HepG2 (cell line): Measurements from ENCODE around the gene SSMEM1. TPM values are rescaled to one million over a fixed set of nuclear protein-coding genes. Genes with fewer than 3 reads are reported as not detected.

Experiments
- ATAC-seq: fragments of 200-7000 bp; cut with Tn5 transposase; 3 replicates; pipeline ENCODE4 v1.9.1; 2020; ENCODE audit warnings: mild to moderate bottlenecking, moderate library complexity
- BruUV-seq: library from RNA; stranded (reverse); fragments of 400-500 nt; replicated peaks from 2 replicates; lab custom pipeline; 2021; lab: Mats Ljungman, UMichigan
- CTCF ChIA-PET: fragments of 300-600 bp; formaldehyde crosslinking; extraction: SDS; loops from one replicate; lab custom pipeline; 2021; ENCODE audit warnings: low total read pairs, inconsistent platforms, low intra/inter-chr PET ratio; lab: Yijun Ruan, JAX
- POLR2A ChIA-PET: fragments of 350-600 bp; sonication (Branson Sonifier 250); formaldehyde crosslinking; loops from one replicate; lab custom pipeline; 2020; ENCODE audit warnings: antibody characterized with exemption, inconsistent platforms; lab: Yijun Ruan, JAX
- DNase-seq: peaks from one replicate; pipeline ENCODE4 v3.0.0-alpha.2; 2015; ENCODE audit warnings: low spot score
- FAIRE-seq: peaks from 3 replicates; lab custom pipeline; 2011; peaks lifted over from hg19 to GRCh38; lab: Jason Lieb, UNC
- H2AFZ ChIP-seq: one replicate; pipeline ENCODE4 v1.6.1; 2011; ENCODE audit warnings: low read length, inconsistent platforms
- H3K27ac ChIP-seq: fragments of 300-600 bp; 3 replicates; pipeline ENCODE4 v1.8.0; 2011; ENCODE audit warnings: mixed run types, mild to moderate bottlenecking, mixed read lengths, low read length, inconsistent platforms; ENCODE audit not compliant: insufficient read depth; ENCODE audit errors: extremely low read length
- H3K27me3 ChIP-seq, 2 experiments: fragments of 200-600 bp in 1 of 2; 2 replicates in 1 of 2; 3 replicates in 1 of 2; pipeline versions ENCODE4 v1.6.0 to v1.8.0; 2011; ENCODE audit warnings: low read length in 2 of 2, mild to moderate bottlenecking in 2 of 2, moderate library complexity in 2 of 2, inconsistent platforms in 1 of 2; ENCODE audit not compliant: insufficient read depth in 2 of 2, control insufficient read depth in 1 of 2
- H3K36me3 ChIP-seq, 2 experiments: fragments of 200-600 bp in 1 of 2; replicated peaks in 1 of 2; 2 replicates in 1 of 2; 3 replicates in 1 of 2; pipeline versions ENCODE4 v1.5.1 to v1.8.0; 2011; ENCODE audit warnings: low read length in 2 of 2, inconsistent platforms in 1 of 2; ENCODE audit not compliant: insufficient read depth in 2 of 2, control insufficient read depth in 1 of 2
- H3K4me1 ChIP-seq: 2 replicates; pipeline ENCODE4 v1.5.1; 2012; ENCODE audit warnings: low read length, inconsistent platforms; ENCODE audit not compliant: insufficient read depth
- H3K4me2 ChIP-seq: 2 replicates; pipeline ENCODE4 v1.6.0; 2011; ENCODE audit warnings: low read depth, low read length, inconsistent platforms
- H3K4me3 ChIP-seq, 3 experiments: fragments of 200-600 bp in 1 of 3; sonication (generic), shearing (Covaris generic) in 1 of 3; replicated peaks in 1 of 3; 2 replicates each; pipeline ENCODE4 v1.5.1; 2011 to 2016; ENCODE audit warnings: low read length in 3 of 3, inconsistent platforms in 2 of 3, low read depth in 2 of 3, mild to moderate bottlenecking in 2 of 3, control low read depth in 1 of 3, mixed read lengths in 1 of 3; ENCODE audit not compliant: insufficient read depth in 1 of 3
- H3K79me2 ChIP-seq: one replicate; pipeline ENCODE4 v1.6.1; 2011; ENCODE audit warnings: low read length, inconsistent platforms; ENCODE audit not compliant: insufficient read depth
- H3K9ac ChIP-seq: 2 replicates; pipeline ENCODE4 v1.6.0; 2011; ENCODE audit warnings: mild to moderate bottlenecking, low read depth, low read length, inconsistent platforms; ENCODE audit not compliant: insufficient read depth
- H3K9me3 ChIP-seq: 2 replicates; pipeline ENCODE4 v1.5.1; 2012; ENCODE audit warnings: mild to moderate bottlenecking, low read length
- H4K20me1 ChIP-seq: 2 replicates; pipeline ENCODE4 v1.6.0; 2011; ENCODE audit warnings: inconsistent platforms, mild to moderate bottlenecking, low read length, moderate library complexity; ENCODE audit not compliant: insufficient read depth
- CEBPB ChIP-seq: IDR thresholded peaks from 2 replicates; pipeline ENCODE4 v1.6.1; 2011; ENCODE audit warnings: low read depth, low read length, improper control_type of control experiment, borderline replicate concordance
- IRF2 ChIP-seq: IDR thresholded peaks from 2 replicates; pipeline ENCODE4 v1.6.1; 2018; ENCODE audit warnings: missing genetic modification reagents, missing compliant biosample characterization
- TAF1 ChIP-seq: sonication (generic); formaldehyde crosslinking; IDR thresholded peaks from 2 replicates; pipeline ENCODE4 v1.4.0; 2020; ENCODE audit warnings: missing genetic modification reagents
- WGBS: methylation state at CpG from one replicate; pipeline ENCODE4 v1.1.6; 2017; ENCODE audit warnings: low lambda C conversion rate; 5-methylcytosine and 5-hydroxymethylcytosine counted together
- in situ Hi-C: cut with HindIII; loops from 2 replicates; pipeline ENCODE4 v1.10.0; 2017; ENCODE audit warnings: low pct_unique_long_range_greater_than_20kb; ENCODE audit not compliant: extremely low pct_ligation_motif_present
- intact Hi-C: fragments of 100-400 bp; cut with micrococcal nuclease; formaldehyde crosslinking; loops from one replicate; pipeline ENCODE4 v1.10.0; 2022; ENCODE audit not compliant: unreplicated experiment
- polyA plus RNA-seq, 8 experiments: library from polyadenylated mRNA; depleted of rRNA in 3 of 8; stranded (reverse) in 7 of 8; unstranded in 1 of 8; fragments of >200 nt; fragmentation: Illumina TruSeq in 4 of 8; extraction: Trizol in 4 of 8; gene quantifications; 2 replicates each; pipeline versions ENCODE4 v1.2.1 to v1.2.3, GENCODE V29; 2011 to 2016; ENCODE audit warnings: low read depth in 4 of 8, missing spikeins in 1 of 8, mixed read lengths in 1 of 8; ENCODE audit not compliant: insufficient read depth in 1 of 8
- total RNA-seq, 5 experiments: library from RNA; depleted of rRNA; stranded (reverse); fragments of >200 nt; fragmentation: Illumina TruSeq; extraction: Trizol; gene quantifications; 2 replicates each; pipeline ENCODE4 v1.2.3, GENCODE V29; 2016; ENCODE audit warnings: low read depth in 1 of 5
- TF ChIP-seq, protein P1 (sequence below): conservative IDR thresholded peaks from 2 replicates; pipeline ENCODE4 v1.6.1; 2018; ENCODE audit warnings: missing genetic modification reagents
- TF ChIP-seq, protein P2 (sequence below): sonication (generic); formaldehyde crosslinking; conservative IDR thresholded peaks from 2 replicates; pipeline ENCODE4 v1.4.0; 2020; ENCODE audit warnings: missing genetic modification reagents
- TF ChIP-seq, protein P3 (sequence below): sonication (generic); formaldehyde crosslinking; conservative IDR thresholded peaks from 2 replicates; pipeline ENCODE4 v1.4.0; 2020; ENCODE audit warnings: mild to moderate bottlenecking, missing genetic modification reagents, moderate library complexity
- TF ChIP-seq, protein P4 (sequence below): sonication (generic); formaldehyde crosslinking; IDR thresholded peaks from 2 replicates; pipeline ENCODE4 v1.5.0; 2020; ENCODE audit warnings: mild to moderate bottlenecking, missing genetic modification reagents

SSMEM1 gene
- total and polyA plus RNA-seq, 2 of the 13 experiments (the other 11 are each of a cell fraction or from before 2014, with no cell fraction given) = not detected

DNA sequence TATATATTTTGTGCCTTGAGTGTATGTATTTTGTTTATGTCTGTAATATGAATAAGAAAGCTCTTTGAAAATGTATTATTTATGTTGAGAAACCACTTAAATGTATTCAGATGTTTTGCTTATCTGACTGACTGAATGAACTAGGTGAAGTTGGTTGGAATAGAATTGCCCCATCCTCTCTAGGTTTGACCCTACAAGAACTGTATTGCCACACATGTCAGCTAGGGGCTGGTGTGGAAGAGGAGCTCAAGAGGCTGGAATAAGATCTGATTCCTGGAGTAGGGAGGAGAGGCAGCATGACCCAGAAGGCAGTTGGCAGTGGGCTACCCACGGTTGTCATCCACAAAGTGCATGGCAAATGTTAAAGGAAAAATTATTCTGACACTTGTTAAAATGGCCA, 9.1 kb downstream of the SSMEM1 start:
- H3K9ac ChIP-seq = no peak overlapping the region
- ChIA-PET CTCF (no interaction called here), POLR2A (interaction anchor here (1.0 kb wide), 1 partner anchor 11 kb away, joined by 3 read pairs; the partner anchor contains the start of gene TMEM209)
- no peak overlapping the region for H3K27ac ChIP-seq
- TF ChIP-seq CEBPB = 0 out of 2 replicates have a peak, but pooled peaks have one; percentile 11
- TF ChIP-seq, protein P1, sequence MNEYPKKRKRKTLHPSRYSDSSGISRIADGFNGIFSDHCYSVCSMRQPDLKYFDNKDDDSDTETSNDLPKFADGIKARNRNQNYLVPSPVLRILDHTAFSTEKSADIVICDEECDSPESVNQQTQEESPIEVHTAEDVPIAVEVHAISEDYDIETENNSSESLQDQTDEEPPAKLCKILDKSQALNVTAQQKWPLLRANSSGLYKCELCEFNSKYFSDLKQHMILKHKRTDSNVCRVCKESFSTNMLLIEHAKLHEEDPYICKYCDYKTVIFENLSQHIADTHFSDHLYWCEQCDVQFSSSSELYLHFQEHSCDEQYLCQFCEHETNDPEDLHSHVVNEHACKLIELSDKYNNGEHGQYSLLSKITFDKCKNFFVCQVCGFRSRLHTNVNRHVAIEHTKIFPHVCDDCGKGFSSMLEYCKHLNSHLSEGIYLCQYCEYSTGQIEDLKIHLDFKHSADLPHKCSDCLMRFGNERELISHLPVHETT (CRISPR knock-in tag) = no peak
- H4K20me1 ChIP-seq = no peaks in the 10 kb centered on the region
- H3K79me2 ChIP-seq = no peaks in the 10 kb centered on the region
- no peaks in the 10 kb centered on the region for H3K36me3 ChIP-seq
- H3K27me3 ChIP-seq = no peaks in the 10 kb centered on the region
- no TSS peak for BruUV-seq
- no peak overlapping the region for H3K4me2 ChIP-seq
- 27% methylated on average over 1 of the region's 1 CpG for WGBS
- FAIRE-seq (no peak), DNase-seq (no peak), ATAC-seq (no peak)
- H3K9me3 ChIP-seq = no peaks in the 10 kb centered on the region
- intact Hi-C loops (no loop called here), in situ Hi-C loops (no loop called here)
- peaks cover 18% of the 10 kb centered on the region for H3K4me1 ChIP-seq
- no peak overlapping the region for H2AFZ ChIP-seq
- no peak overlapping the region for H3K4me3 ChIP-seq

DNA sequence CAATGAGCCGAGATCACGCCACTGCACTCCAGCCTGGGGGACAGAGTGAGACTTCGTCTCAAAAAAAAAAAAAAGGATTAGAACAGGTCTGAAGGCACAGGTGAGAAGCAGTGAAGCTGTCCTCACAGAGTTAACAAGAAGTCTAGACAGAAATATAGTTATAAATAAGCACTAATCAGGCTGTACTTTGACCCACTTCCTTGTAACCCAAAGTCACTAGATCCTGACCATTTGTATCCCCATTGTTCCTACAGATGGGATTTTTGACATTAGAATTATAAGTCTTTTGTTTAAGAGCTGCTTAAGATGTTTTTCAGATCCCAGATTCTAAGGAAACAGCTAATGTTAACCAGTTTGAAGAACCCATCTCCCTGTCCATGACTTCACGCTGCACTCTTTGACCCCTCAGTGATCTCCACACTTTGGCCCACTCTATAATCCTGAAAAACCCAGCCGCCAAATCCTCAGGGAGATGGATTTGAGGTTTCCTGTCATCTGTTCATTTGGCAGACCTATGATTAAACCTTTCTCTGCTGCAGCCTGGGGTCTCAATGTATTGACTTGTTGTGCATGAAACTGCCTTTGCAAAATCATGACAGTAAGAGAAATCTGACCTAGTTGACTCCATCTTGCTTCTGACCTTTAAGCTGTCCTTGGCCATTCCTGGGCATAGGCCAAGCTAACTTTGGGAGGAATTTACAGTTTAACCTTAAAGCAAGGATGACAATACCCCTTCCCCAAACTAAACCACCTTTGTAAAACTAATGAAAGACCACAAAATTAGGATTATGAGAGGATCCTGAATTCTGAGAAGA, 11.4 kb downstream of the SSMEM1 start:
- no peak for ATAC-seq
- H3K36me3 ChIP-seq = no peaks in the 10 kb centered on the region
- H3K4me2 ChIP-seq = no peak overlapping the region
- WGBS = 56% methylated on average over 5 of the region's 5 CpGs
- H3K27ac ChIP-seq = no peak overlapping the region
- in situ Hi-C loops (no loop called here), intact Hi-C loops (no loop called here)
- H3K9ac ChIP-seq = no peak overlapping the region
- H3K4me3 ChIP-seq = no peak overlapping the region
- no peaks in the 10 kb centered on the region for H3K9me3 ChIP-seq
- peaks cover 24% of the 10 kb centered on the region for H3K4me1 ChIP-seq
- no TSS peak for BruUV-seq
- H3K79me2 ChIP-seq = no peaks in the 10 kb centered on the region
- no peaks in the 10 kb centered on the region for H3K27me3 ChIP-seq
- FAIRE-seq = no peak
- H4K20me1 ChIP-seq = no peaks in the 10 kb centered on the region
- H2AFZ ChIP-seq = no peak overlapping the region
- POLR2A ChIA-PET = no interaction called here
- DNase-seq = no peak
- CTCF ChIA-PET = no interaction called here
- TF ChIP-seq, protein P2, sequence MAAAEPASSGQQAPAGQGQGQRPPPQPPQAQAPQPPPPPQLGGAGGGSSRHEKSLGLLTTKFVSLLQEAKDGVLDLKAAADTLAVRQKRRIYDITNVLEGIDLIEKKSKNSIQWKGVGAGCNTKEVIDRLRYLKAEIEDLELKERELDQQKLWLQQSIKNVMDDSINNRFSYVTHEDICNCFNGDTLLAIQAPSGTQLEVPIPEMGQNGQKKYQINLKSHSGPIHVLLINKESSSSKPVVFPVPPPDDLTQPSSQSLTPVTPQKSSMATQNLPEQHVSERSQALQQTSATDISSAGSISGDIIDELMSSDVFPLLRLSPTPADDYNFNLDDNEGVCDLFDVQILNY (CRISPR knock-in tag) = no peak
- TF ChIP-seq IRF2 (CRISPR knock-in tag) = no peak
- TF ChIP-seq, protein P3, sequence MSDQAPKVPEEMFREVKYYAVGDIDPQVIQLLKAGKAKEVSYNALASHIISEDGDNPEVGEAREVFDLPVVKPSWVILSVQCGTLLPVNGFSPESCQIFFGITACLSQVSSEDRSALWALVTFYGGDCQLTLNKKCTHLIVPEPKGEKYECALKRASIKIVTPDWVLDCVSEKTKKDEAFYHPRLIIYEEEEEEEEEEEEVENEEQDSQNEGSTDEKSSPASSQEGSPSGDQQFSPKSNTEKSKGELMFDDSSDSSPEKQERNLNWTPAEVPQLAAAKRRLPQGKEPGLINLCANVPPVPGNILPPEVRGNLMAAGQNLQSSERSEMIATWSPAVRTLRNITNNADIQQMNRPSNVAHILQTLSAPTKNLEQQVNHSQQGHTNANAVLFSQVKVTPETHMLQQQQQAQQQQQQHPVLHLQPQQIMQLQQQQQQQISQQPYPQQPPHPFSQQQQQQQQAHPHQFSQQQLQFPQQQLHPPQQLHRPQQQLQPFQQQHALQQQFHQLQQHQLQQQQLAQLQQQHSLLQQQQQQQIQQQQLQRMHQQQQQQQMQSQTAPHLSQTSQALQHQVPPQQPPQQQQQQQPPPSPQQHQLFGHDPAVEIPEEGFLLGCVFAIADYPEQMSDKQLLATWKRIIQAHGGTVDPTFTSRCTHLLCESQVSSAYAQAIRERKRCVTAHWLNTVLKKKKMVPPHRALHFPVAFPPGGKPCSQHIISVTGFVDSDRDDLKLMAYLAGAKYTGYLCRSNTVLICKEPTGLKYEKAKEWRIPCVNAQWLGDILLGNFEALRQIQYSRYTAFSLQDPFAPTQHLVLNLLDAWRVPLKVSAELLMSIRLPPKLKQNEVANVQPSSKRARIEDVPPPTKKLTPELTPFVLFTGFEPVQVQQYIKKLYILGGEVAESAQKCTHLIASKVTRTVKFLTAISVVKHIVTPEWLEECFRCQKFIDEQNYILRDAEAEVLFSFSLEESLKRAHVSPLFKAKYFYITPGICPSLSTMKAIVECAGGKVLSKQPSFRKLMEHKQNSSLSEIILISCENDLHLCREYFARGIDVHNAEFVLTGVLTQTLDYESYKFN = no peak
- TF ChIP-seq, protein P4, sequence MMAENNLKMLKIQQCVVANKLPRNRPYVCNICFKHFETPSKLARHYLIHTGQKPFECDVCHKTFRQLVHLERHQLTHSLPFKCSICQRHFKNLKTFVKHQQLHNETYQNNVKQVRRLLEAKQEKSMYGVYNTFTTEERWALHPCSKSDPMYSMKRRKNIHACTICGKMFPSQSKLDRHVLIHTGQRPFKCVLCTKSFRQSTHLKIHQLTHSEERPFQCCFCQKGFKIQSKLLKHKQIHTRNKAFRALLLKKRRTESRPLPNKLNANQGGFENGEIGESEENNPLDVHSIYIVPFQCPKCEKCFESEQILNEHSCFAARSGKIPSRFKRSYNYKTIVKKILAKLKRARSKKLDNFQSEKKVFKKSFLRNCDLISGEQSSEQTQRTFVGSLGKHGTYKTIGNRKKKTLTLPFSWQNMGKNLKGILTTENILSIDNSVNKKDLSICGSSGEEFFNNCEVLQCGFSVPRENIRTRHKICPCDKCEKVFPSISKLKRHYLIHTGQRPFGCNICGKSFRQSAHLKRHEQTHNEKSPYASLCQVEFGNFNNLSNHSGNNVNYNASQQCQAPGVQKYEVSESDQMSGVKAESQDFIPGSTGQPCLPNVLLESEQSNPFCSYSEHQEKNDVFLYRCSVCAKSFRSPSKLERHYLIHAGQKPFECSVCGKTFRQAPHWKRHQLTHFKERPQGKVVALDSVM = no peak
- no peak for TF ChIP-seq TAF1 (CRISPR knock-in tag)
